Skeletal muscle satellite cell (primary cell): ENCODE measurements around the gene SPTSSB.

Experiments used
- H3K27me3 ChIP-seq: 2 replicates; pipeline ENCODE4 v1.7.0; 2013; ENCODE audit warnings: low read length; ENCODE audit not compliant: control insufficient read depth, insufficient read depth
- H3K36me3 ChIP-seq: 2 replicates; pipeline ENCODE4 v1.7.0; 2013; ENCODE audit warnings: mild to moderate bottlenecking, control low read depth, low read length; ENCODE audit not compliant: insufficient read depth
- H3K4me1 ChIP-seq: 2 replicates; pipeline ENCODE4 v1.7.0; 2013; ENCODE audit warnings: low read length; ENCODE audit not compliant: control insufficient read depth, insufficient read depth
- H3K4me2 ChIP-seq: 2 replicates; pipeline ENCODE4 v1.7.0; 2013; ENCODE audit warnings: mild to moderate bottlenecking, low read length
- H3K4me3 ChIP-seq: 2 replicates; pipeline ENCODE4 v1.7.0; 2013; ENCODE audit warnings: low read length
- H3K9ac ChIP-seq: 2 replicates; pipeline ENCODE4 v1.7.0; 2013; ENCODE audit warnings: mild to moderate bottlenecking, low read depth, low read length, moderate library complexity
- H3K9me3 ChIP-seq: replicated peaks from 2 replicates; pipeline ENCODE4 v1.7.0; 2013; ENCODE audit warnings: mild to moderate bottlenecking, control low read depth, low read length

The SPTSSB gene

DNA sequence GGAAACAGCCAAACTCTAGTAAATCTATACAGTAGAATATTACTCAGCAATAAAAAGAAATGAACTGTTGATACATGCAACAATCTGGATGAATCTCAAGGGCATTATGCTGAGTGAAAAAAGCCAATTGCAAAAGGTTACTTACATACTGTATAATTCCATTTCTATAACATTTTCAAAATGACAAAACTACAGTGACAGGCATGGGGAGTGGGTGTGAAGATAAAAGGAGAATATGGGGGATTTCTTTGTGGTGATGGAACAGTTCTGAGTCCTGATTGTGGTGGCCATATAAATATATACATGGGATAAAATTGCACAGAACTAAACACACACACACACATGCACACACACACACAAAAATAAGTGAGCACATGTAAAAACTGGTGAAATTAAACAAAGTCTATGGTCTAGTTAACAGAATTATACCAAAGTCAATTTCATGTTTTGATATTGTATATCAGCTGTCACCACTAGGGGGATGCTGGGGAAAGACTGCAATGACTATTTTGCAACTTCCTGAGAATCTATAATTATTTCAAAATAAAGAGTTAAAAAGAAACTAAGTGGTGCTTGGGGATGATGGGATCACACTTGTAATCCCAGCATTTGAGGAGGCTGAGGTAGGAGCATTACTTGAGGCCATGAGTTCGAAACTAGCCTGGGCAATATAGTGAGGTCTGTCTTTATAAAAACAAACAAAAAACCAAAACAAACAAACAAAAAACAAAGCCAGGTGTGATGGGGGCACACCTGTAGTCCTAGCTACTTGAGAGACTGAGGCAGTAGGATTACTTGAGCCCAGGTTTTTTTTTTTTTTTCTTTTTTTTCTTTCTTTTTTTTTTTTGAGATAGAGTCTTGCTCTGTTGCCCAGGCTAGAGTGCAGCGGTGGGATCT is 66.0 kb downstream of the SPTSSB start:
- no peaks in the 10 kb centered on the region for H3K27me3 ChIP-seq
- no peak overlapping the region for H3K4me2 ChIP-seq
- H3K36me3 ChIP-seq = no peaks in the 10 kb centered on the region
- H3K9me3 ChIP-seq = no peaks in the 10 kb centered on the region
- H3K4me3 ChIP-seq = no peak overlapping the region
- H3K4me1 ChIP-seq = no peaks in the 10 kb centered on the region
- H3K9ac ChIP-seq = no peak overlapping the region

DNA sequence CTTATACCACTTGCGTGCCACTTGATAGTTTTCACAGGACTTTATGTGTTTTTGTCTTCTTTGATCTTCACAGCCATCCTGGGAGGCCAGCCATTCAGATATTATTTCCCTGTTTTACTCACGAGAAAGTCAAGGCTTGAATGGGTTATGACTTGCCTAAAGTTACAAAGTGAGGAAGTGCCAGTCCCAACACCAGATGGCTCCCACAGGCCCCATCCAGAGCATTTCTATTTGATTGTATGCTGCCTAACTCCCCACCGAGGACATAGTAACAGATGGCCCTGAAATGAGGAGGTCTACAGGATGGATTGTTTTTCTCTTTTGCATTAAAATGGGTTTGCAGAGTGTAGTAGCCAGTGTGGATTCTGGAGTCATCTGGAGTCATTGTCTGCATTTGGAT is 74.5 kb downstream of the SPTSSB start:
- H3K4me1 ChIP-seq = no peaks in the 10 kb centered on the region
- H3K4me2 ChIP-seq = no peak overlapping the region
- no peaks in the 10 kb centered on the region for H3K27me3 ChIP-seq
- H3K36me3 ChIP-seq = no peaks in the 10 kb centered on the region
- no peaks in the 10 kb centered on the region for H3K9me3 ChIP-seq
- H3K4me3 ChIP-seq = no peak overlapping the region
- no peak overlapping the region for H3K9ac ChIP-seq

DNA sequence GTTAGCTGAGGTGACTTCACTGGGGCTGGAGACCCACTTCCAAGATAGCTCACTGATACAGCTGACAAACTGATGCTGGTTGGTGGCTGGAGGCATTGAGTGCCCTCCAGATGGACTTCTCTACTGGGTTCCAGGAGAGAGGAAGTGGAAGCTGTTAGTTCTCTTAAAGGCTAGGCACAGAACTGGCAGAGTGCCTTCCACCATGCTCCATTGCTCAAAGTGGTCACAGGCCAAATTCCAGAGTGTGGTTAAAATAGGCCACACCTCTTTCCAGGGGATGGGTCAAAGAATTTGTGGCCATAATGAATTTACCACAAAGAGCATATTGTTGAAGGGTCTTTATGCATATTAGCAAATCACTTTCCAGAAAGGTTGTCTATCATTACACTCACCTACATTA is 76.0 kb downstream of the SPTSSB start:
- H3K4me1 ChIP-seq = no peaks in the 10 kb centered on the region
- no peak overlapping the region for H3K9ac ChIP-seq
- no peaks in the 10 kb centered on the region for H3K36me3 ChIP-seq

More for the DNA sequence above, 76.0 kb downstream of the SPTSSB start:
- Histone ChIP-seq H3K4me2 (no peak overlapping the region), H3K9me3 (no peaks in the 10 kb centered on the region), H3K27me3 (no peaks in the 10 kb centered on the region), H3K4me3 (no peak overlapping the region)
